Gastroesophageal sphincter (tissue), 3 donors: ENCODE data around the gene CYRIA.

Experiments
- POLR2AphosphoS5 ChIP-seq: sonication (generic); formaldehyde crosslinking; IDR thresholded peaks from one replicate; pipeline ENCODE4 v1.6.1; 2017; ENCODE audit warnings: antibody characterized with exemption
- TF ChIP-seq, protein P1 (sequence below), 4 experiments: fragments of 200-600 bp in 2 of 4; fragments of 450-650 bp in 2 of 4; sonication (generic) in 1 of 4; IDR thresholded peaks; one replicate each; pipeline ENCODE4 v1.5.1; 2017 to 2019; ENCODE audit warnings: antibody characterized with exemption in 4 of 4, mild to moderate bottlenecking in 2 of 4, moderate library complexity in 2 of 4

DNA sequence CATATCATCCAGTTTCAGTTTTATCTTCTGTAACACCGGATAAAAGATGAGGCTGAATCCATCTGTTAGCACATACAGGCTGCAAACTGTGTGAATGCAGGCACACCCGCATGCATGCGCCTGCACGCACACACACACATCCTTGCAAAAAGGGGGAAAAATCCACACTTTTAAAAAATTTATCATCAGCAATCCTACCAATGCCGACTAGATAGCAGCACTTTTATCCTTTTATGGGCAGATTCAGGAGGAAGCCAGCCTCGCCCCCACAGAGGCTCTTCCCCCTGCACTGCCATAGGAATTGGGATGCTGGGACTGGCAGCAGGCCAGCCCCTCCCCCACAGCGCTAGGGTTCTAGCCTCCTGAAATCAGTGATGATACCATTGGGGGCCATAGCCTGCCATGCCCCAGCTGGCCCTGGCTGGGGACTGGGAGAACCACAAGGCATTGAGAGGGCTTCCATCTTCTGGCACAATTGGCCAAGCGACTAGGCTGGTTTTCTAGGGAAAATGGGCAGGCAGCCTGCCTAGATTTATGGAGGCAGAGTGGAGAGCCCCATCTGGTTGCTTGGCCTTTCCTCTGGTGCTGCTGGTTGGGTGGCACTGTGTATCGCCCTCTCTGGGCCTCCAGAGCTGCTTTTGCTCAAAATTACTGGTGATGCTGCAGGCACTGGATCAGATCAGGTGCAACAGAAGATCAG lies 25.5 kb downstream of the CYRIA start:
- TF ChIP-seq, protein P1, sequence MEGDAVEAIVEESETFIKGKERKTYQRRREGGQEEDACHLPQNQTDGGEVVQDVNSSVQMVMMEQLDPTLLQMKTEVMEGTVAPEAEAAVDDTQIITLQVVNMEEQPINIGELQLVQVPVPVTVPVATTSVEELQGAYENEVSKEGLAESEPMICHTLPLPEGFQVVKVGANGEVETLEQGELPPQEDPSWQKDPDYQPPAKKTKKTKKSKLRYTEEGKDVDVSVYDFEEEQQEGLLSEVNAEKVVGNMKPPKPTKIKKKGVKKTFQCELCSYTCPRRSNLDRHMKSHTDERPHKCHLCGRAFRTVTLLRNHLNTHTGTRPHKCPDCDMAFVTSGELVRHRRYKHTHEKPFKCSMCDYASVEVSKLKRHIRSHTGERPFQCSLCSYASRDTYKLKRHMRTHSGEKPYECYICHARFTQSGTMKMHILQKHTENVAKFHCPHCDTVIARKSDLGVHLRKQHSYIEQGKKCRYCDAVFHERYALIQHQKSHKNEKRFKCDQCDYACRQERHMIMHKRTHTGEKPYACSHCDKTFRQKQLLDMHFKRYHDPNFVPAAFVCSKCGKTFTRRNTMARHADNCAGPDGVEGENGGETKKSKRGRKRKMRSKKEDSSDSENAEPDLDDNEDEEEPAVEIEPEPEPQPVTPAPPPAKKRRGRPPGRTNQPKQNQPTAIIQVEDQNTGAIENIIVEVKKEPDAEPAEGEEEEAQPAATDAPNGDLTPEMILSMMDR (IDR thresholded peaks at IDR 0.05): no peak
- TF ChIP-seq POLR2AphosphoS5: no peak
